ENCODE measurements around the gene TNFRSF4.

DNA sequence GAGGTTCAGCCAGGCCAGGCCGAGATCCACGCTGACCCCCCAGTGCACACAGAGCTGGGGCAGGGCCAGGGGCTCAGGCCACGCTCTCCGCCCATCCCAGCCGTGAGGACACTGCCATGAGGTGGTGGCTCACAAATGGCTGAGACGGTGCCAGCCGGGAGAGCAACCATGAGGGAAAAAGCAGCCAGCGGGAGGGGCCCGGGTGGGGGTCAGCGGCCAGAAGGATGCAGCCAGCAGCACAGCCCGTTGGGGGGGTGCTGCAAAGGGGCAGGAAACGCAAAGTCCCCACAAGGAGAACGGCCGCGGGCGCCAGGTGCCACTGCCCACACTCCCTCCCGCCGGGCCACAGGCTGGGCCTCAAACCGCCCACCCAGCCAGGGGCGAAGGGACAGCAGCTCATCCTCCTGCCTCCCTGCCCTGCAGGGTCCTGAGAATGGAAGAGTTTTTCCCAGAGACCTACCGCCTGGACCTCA, 32.0 kb downstream of the TNFRSF4 start:
- TF ChIP-seq, protein P1, sequence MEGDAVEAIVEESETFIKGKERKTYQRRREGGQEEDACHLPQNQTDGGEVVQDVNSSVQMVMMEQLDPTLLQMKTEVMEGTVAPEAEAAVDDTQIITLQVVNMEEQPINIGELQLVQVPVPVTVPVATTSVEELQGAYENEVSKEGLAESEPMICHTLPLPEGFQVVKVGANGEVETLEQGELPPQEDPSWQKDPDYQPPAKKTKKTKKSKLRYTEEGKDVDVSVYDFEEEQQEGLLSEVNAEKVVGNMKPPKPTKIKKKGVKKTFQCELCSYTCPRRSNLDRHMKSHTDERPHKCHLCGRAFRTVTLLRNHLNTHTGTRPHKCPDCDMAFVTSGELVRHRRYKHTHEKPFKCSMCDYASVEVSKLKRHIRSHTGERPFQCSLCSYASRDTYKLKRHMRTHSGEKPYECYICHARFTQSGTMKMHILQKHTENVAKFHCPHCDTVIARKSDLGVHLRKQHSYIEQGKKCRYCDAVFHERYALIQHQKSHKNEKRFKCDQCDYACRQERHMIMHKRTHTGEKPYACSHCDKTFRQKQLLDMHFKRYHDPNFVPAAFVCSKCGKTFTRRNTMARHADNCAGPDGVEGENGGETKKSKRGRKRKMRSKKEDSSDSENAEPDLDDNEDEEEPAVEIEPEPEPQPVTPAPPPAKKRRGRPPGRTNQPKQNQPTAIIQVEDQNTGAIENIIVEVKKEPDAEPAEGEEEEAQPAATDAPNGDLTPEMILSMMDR (conservative IDR thresholded peaks at IDR 0.05 in 1 of 2, IDR thresholded peaks at IDR 0.05 in 1 of 2; ENCODE audit: extremely low read depth in 1 of 2, insufficient read depth in 1 of 2, low read depth in 1 of 2, low read length in 2 of 2), result no peak
- TF ChIP-seq EZH2 (IDR thresholded peaks at IDR 0.05; ENCODE audit: borderline replicate concordance, low read length), result no peak
